ENCODE measurements around the gene NFKBIE. TPM values are rescaled to one million over a fixed set of nuclear protein-coding genes. Genes with fewer than 3 reads are reported as not detected.

Gene NFKBIE
- total RNA-seq, 3 donors from 2014 or later, result 4.0 to 25.9 (median 14.4) TPM

GRCh38 chr6:44214307-44214706 lies 51.0 kb downstream of the NFKBIE start:
- Histone ChIP-seq H3K36me3 (no peaks in the 10 kb centered on the region), H3K4me1 (peaks cover 0 to 4% of the 10 kb centered on the region in 2 donors), H3K27me3 (no peaks in the 10 kb centered on the region), H3K4me3 (no peak overlapping the region), H3K27ac (no peak overlapping the region), H3K9me3 (no peaks in the 10 kb centered on the region)
- DNase-seq (ENCODE audit: low spot score in 2 of 2), result no peak
- intact Hi-C loops (cut with DNase I; ENCODE audit: low total_unique reads), result no loop called here
- TF ChIP-seq POLR2A (IDR thresholded peaks at IDR 0.05), result no peak
- no peak for TF ChIP-seq CTCF (IDR thresholded peaks at IDR 0.05)
- TF ChIP-seq POLR2AphosphoS5 (IDR thresholded peaks at IDR 0.05), result no peak

GRCh38 chr6:44211284-44211683 lies 54.1 kb downstream of the NFKBIE start:
- no peaks in the 10 kb centered on the region for H3K4me1 ChIP-seq
- no peaks in the 10 kb centered on the region for H3K27me3 ChIP-seq
- H3K36me3 ChIP-seq, result no peaks in the 10 kb centered on the region
- TF ChIP-seq POLR2A (IDR thresholded peaks at IDR 0.05) (no peak), POLR2AphosphoS5 (IDR thresholded peaks at IDR 0.05) (no peak), CTCF (IDR thresholded peaks at IDR 0.05) (no peak)
- H3K4me3 ChIP-seq, result no peak overlapping the region
- DNase-seq (ENCODE audit: low spot score in 2 of 2), result no peak
- no peak overlapping the region for H3K27ac ChIP-seq
- intact Hi-C loops (cut with DNase I; ENCODE audit: low total_unique reads), result no loop called here
- no peaks in the 10 kb centered on the region for H3K9me3 ChIP-seq

Other genes starting within 250 kb of the NFKBIE start
- gene MRPL14, start 138.1 kb downstream of the NFKBIE start, total RNA-seq, result 10 to 100 TPM; 24.6 to 55.7 (median 30.4) TPM
- gene TMEM63B, start 138.0 kb downstream of the NFKBIE start, total RNA-seq, result 10 to 100 TPM; 16.7 to 21.8 (median 18.9) TPM
- 1 to 10 TPM; 1.1 to 3.8 (median 2.9) TPM for gene CAPN11, start 106.7 kb downstream of the NFKBIE start, total RNA-seq
- 1 to 10 TPM in 2 of 3 donors, under 1 TPM in 1; 0.88 to 3.4 (median 2.9) TPM for gene MYMX, start 48.6 kb downstream of the NFKBIE start, total RNA-seq
- 100 to 1,000 TPM; 106 to 140 (median 110) TPM for gene SLC29A1, start 42.0 kb downstream of the NFKBIE start, total RNA-seq
- gene HSP90AB1, start 18.4 kb downstream of the NFKBIE start, total RNA-seq, result 100 to 1,000 TPM; 643 to 810 (median 662) TPM
- 10 to 100 TPM; 32.8 to 50.5 (median 38.1) TPM for gene SLC35B2, start 8.0 kb downstream of the NFKBIE start, total RNA-seq
- under 1 TPM in 1 of 3 donors, not detected in 2; 0.15 TPM for gene TMEM151B, start 4.9 kb upstream of the NFKBIE start, total RNA-seq
- gene AARS2, start 47.8 kb upstream of the NFKBIE start, total RNA-seq, result 10 to 100 TPM in 2 of 3 donors, 1 to 10 TPM in 1; 6.9 to 16.5 (median 12.8) TPM
- not detected for gene SPATS1, start 77.1 kb upstream of the NFKBIE start, total RNA-seq
- gene CDC5L, start 122.2 kb upstream of the NFKBIE start, total RNA-seq, result 10 to 100 TPM; 21.1 to 29.1 (median 22.0) TPM